ENCODE data around the gene OR4M2. TPM values are rescaled to one million over a fixed set of nuclear protein-coding genes. Genes with fewer than 3 reads are reported as not detected.
"Not testable (repeated sequence)": the region's sequence is repeated elsewhere in the genome, so short reads cannot be mapped to it uniquely, and the experiment has no call there.

OR4M2 gene
- total RNA-seq (2014; rRNA removed; shearing (Covaris generic)) = not detected in 2 replicates

- not testable (repeated sequence) for H3K27me3 ChIP-seq (ENCODE audit: control insufficient read depth, insufficient read depth, low read length); H3K4me3 ChIP-seq (ENCODE audit: insufficient read depth, low read depth, low read length); DNase-seq; H3K36me3 ChIP-seq (replicated peaks; ENCODE audit: control insufficient read depth, insufficient read depth, low read length)
These were observed at the start of gene OR4M2 for GRCh38 chr15:22080227-22080626. Gene OR4M2, plus strand, starts transcription at chr15:22080527. Its CDS starts 98 bp downstream, at chr15:22080625.

GRCh38 chr15:22069267-22069666 lies 11.1 kb upstream of the OR4M2 start:
- not testable (repeated sequence) for H3K36me3 ChIP-seq (replicated peaks; ENCODE audit: control insufficient read depth, insufficient read depth, low read length); DNase-seq; H3K4me3 ChIP-seq (ENCODE audit: insufficient read depth, low read depth, low read length); H3K27me3 ChIP-seq (ENCODE audit: control insufficient read depth, insufficient read depth, low read length)

- H3K36me3 ChIP-seq (replicated peaks; ENCODE audit: control insufficient read depth, insufficient read depth, low read length); DNase-seq; H3K27me3 ChIP-seq (ENCODE audit: control insufficient read depth, insufficient read depth, low read length); H3K4me3 ChIP-seq (ENCODE audit: insufficient read depth, low read depth, low read length): not testable (repeated sequence)
These were observed 1.1 kb downstream of the OR4M2 start for GRCh38 chr15:22081386-22081785.

GRCh38 chr15:22098616-22099253 lies 18.4 kb downstream of the OR4M2 start:
- H3K27me3 ChIP-seq (ENCODE audit: control insufficient read depth, insufficient read depth, low read length); DNase-seq; H3K4me3 ChIP-seq (ENCODE audit: insufficient read depth, low read depth, low read length); H3K36me3 ChIP-seq (replicated peaks; ENCODE audit: control insufficient read depth, insufficient read depth, low read length): not testable (repeated sequence)

- not testable (repeated sequence) for H3K4me3 ChIP-seq (ENCODE audit: insufficient read depth, low read depth, low read length); H3K36me3 ChIP-seq (replicated peaks; ENCODE audit: control insufficient read depth, insufficient read depth, low read length); DNase-seq; H3K27me3 ChIP-seq (ENCODE audit: control insufficient read depth, insufficient read depth, low read length)
These were observed 19.1 kb downstream of the OR4M2 start for GRCh38 chr15:22099289-22099891.

- not testable (repeated sequence) for DNase-seq; H3K36me3 ChIP-seq (replicated peaks; ENCODE audit: control insufficient read depth, insufficient read depth, low read length); H3K4me3 ChIP-seq (ENCODE audit: insufficient read depth, low read depth, low read length); H3K27me3 ChIP-seq (ENCODE audit: control insufficient read depth, insufficient read depth, low read length)
These were observed 41.7 kb downstream of the OR4M2 start for GRCh38 chr15:22122033-22122432.

Other genes starting within 250 kb of the OR4M2 start
- gene POTEB, start 202.8 kb upstream of the OR4M2 start, total RNA-seq (2014; rRNA removed; shearing (Covaris generic)) = not detected in 2 replicates